Dermis blood vessel endothelial cell (primary cell): ENCODE data around the gene CERS3. TPM values are rescaled to one million over a fixed set of nuclear protein-coding genes. Genes with fewer than 3 reads are reported as not detected.

Experiments
- DNase-seq: peaks from one replicate; pipeline ENCODE4 v3.0.0; 2010
- total RNA-seq: library from RNA; depleted of rRNA; stranded (reverse); fragments of >200 nt; gene quantifications from 2 replicates; pipeline ENCODE4 v1.2.3, GENCODE V29; 2014

Gene CERS3
- total RNA-seq, 1 donor from 2014 or later = not detected

GRCh38 chr15:100526027-100526481 lies 2.7 kb downstream of the CERS3 start:
- no peak for DNase-seq

- DNase-seq = no peak
These were observed 3.3 kb downstream of the CERS3 start for GRCh38 chr15:100525436-100525835.

- no peak for DNase-seq
These were observed 4.4 kb downstream of the CERS3 start for GRCh38 chr15:100524326-100524725.

- DNase-seq = no peak
These were observed 6.8 kb downstream of the CERS3 start for GRCh38 chr15:100521907-100522306.

GRCh38 chr15:100520132-100520921 lies 8.4 kb downstream of the CERS3 start:
- DNase-seq = no peak

- no peak for DNase-seq
These were observed 10.9 kb downstream of the CERS3 start for GRCh38 chr15:100517846-100518245.

- DNase-seq = no peak
These were observed 11.9 kb downstream of the CERS3 start for GRCh38 chr15:100516643-100517512.

GRCh38 chr15:100515758-100516157 lies 13.0 kb downstream of the CERS3 start:
- DNase-seq = no peak

- no peak for DNase-seq
These were observed 20.0 kb downstream of the CERS3 start for GRCh38 chr15:100508641-100509300.

- DNase-seq = peak; percentile 26
These were observed 26.1 kb downstream of the CERS3 start for GRCh38 chr15:100502651-100503050.

GRCh38 chr15:100501117-100501516 lies 27.6 kb downstream of the CERS3 start:
- DNase-seq = no peak

- DNase-seq = no peak
These were observed 28.3 kb downstream of the CERS3 start for GRCh38 chr15:100500226-100500990.

- DNase-seq = no peak
These were observed 32.9 kb downstream of the CERS3 start for GRCh38 chr15:100495861-100496260.

GRCh38 chr15:100493213-100493612 lies 35.5 kb downstream of the CERS3 start:
- no peak for DNase-seq

GRCh38 chr15:100484443-100484842 lies 44.3 kb downstream of the CERS3 start:
- no peak for DNase-seq

GRCh38 chr15:100483370-100483769 lies 45.4 kb downstream of the CERS3 start:
- no peak for DNase-seq

- no peak for DNase-seq
These were observed 51.9 kb downstream of the CERS3 start for GRCh38 chr15:100476805-100477204.

- DNase-seq = no peak
These were observed 56.0 kb downstream of the CERS3 start for GRCh38 chr15:100472736-100473135.

GRCh38 chr15:100471933-100472332 lies 56.8 kb downstream of the CERS3 start:
- DNase-seq = no peak

GRCh38 chr15:100468285-100468684 lies 60.5 kb downstream of the CERS3 start:
- peak; percentile 1 for DNase-seq

GRCh38 chr15:100466073-100466472 lies 62.7 kb downstream of the CERS3 start:
- DNase-seq = no peak

GRCh38 chr15:100464888-100465287 lies 63.9 kb downstream of the CERS3 start:
- DNase-seq = no peak
